Natural killer cell treated with Interleukin-12 subunit alpha and Interleukin-12 subunit beta and Interleukin-15 and Interleukin-18, amount 100 ng/mL, for 72 hours (primary cell): Measurements from ENCODE around the gene MRPS34. TPM values are rescaled to one million over a fixed set of nuclear protein-coding genes. Genes with fewer than 3 reads are reported as not detected.
A peak's percentile ranks its signal among the peaks of the same experiment; 100 is the strongest.

Experiments used
- ATAC-seq, 2 donors: fragments of 150-1000 bp; cut with Tn5 transposase in 1 of 2; sonication (Bioruptor Pico), chemical (Tn5 transposase) in 1 of 2; 2 replicates each; pipeline ENCODE4 v1.10.0; 2021
- DNase-seq: peaks from one replicate; pipeline ENCODE4 v3.0.0; 2022; ENCODE audit warnings: low spot score
- H3K27ac Mint-ChIP-seq, 2 donors: 1 replicate in 1 of 2; 2 replicates in 1 of 2; pipeline ENCODE4 v1.8.0; 2022; ENCODE audit warnings: mixed read lengths in 2 of 2, mild to moderate bottlenecking in 1 of 2, moderate library complexity in 1 of 2
- H3K27me3 Mint-ChIP-seq, 2 donors: 1 replicate in 1 of 2; 2 replicates in 1 of 2; pipeline ENCODE4 v1.8.0; 2022; ENCODE audit warnings: mixed read lengths in 2 of 2
- H3K36me3 Mint-ChIP-seq: one replicate; pipeline ENCODE4 v1.8.0; 2022; ENCODE audit warnings: mixed read lengths
- H3K4me1 Mint-ChIP-seq, 2 donors: 1 replicate in 1 of 2; 2 replicates in 1 of 2; pipeline ENCODE4 v1.8.0; 2022; ENCODE audit warnings: low read depth in 2 of 2, mixed read lengths in 2 of 2, mild to moderate bottlenecking in 1 of 2
- H3K4me3 Mint-ChIP-seq: one replicate; pipeline ENCODE4 v1.8.0; 2022; ENCODE audit warnings: mixed read lengths
- H3K9me3 Mint-ChIP-seq: 2 replicates; pipeline ENCODE4 v1.8.0; 2022; ENCODE audit warnings: mixed read lengths
- total RNA-seq, 2 donors: library from RNA; stranded (reverse); gene quantifications; one replicate each; pipeline ENCODE4 v1.2.3, GENCODE V29; 2022

MRPS34 gene
- total RNA-seq, 2 donors from 2014 or later = 98.1 to 192 TPM

DNA sequence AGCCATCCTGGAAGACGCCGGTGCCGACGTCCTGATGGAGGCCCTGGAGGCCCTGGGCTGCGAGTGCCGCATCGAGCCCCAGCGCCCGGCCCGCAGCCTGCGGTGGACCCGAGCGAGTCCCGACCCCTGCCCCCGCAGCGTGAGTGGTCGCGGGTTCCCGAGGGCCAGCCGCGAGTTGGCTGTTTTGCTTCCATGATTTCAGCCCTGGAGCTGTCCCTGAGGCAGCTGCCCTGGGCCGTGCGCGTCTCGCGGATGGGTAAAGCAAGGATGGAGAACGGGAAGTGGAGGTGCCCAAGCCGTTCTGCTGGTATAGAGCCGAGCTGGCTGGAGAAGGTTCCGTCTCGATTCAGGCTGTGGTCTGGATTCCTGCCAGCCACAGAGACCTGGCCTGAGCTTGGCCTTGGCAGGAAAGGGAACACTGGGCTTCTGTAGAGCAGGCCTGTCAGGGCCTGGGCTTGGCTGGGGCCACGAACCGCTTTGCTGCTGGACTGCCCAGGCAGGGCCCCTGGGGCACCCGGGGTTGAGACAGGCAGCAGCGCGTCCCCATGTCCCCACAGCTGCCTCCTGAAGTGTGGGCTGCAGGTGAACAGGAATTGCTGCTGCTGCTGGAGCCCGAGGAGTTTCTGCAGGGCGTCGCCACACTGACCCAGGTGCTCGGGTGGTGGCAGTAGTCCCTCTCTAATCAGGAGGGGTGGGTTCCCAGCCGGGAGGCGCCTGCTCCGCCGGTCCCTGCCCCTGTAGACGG is 941 bp upstream of the MRPS34 start:
- Mint-ChIP-seq H3K4me3 (peak overlapping the region; percentile 96), H3K9me3 (no peaks in the 10 kb centered on the region), H3K36me3 (peaks cover 6% of the 10 kb centered on the region), H3K27me3 (no peaks in the 10 kb centered on the region), H3K4me1 (peaks cover 8 to 12% of the 10 kb centered on the region in 2 donors), H3K27ac (peak overlapping the region in 1 of 2 donors; percentile 43)
- ATAC-seq (no peak), DNase-seq (no peak)

DNA sequence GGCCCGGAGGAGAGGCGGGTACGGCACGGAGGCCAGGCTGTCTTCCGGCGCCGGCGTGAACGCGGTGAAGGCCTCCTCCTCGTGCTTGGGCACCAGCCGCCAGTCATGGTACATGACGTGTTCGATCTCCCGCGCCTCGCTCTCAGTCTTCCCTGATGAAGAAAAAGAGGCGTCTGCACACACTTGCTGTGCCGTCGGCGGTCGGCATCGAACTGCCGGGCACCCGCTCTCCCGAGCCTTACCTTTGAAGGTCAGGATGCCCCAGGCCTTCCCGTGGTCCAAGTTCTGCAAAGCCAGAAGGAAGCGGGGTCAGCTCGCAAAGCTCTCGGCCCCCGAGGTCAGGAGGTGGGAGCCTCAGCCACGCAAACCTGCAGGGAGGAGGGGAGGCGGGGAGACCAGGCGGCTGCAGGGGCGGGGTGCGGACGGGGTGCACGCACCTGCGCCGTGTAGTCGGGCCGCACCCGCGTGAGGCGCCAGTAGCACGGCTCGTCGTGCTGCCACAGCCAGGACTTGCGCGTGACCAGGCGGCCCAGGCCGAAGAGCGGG is 499 bp downstream of the MRPS34 start, which contains the start of gene EME2:
TSS of gene EME2 (plus strand) at position 449 of the 546 bp plus-strand sequence. CDS start 418 bp downstream, outside the sequence.
- no peak for DNase-seq
- no peaks in the 10 kb centered on the region for H3K9me3 Mint-ChIP-seq
- peak within 1 kb of the TSS; percentile 96 for H3K4me3 Mint-ChIP-seq
- peaks cover 6% of the 10 kb centered on the region for H3K36me3 Mint-ChIP-seq
- no peaks in the 10 kb centered on the region for H3K27me3 Mint-ChIP-seq
- ATAC-seq = peak; percentile 5 to 37
- H3K27ac Mint-ChIP-seq = peak within 1 kb of the TSS; percentile 94 to 95
- peaks cover 11 to 12% of the 10 kb centered on the region in 2 donors for H3K4me1 Mint-ChIP-seq

DNA sequence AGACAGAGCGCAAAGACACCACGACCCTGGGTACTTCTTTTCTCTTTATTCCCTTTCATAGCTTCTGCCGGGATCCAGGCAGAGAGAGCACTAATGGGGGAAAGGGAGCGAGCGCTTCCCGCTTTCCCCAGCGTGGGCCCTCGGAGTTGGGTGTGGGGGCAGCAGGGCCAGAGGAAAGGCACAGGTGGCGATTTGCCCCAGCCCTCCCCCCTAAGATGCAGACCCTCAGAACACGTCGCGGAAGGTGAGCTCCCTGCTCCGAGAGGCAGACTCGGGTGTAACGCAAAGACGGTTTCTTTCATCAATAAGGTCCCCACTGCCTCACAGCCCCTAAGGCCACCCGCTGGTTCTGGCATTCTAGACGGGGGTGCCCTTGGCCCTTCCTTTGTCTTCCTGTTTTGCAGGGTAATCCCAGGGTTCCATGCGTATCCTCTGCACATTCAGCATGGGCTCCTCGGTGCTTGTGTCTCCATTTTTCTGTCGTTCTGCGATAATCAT is 1.0 kb downstream of the MRPS34 start:
- H3K9me3 Mint-ChIP-seq = no peaks in the 10 kb centered on the region
- peak overlapping the region; percentile 94 to 95 for H3K27ac Mint-ChIP-seq
- H3K4me1 Mint-ChIP-seq = peaks cover 11 to 12% of the 10 kb centered on the region in 2 donors
- DNase-seq (no peak), ATAC-seq (no peak)
- H3K4me3 Mint-ChIP-seq = peak overlapping the region; percentile 96
- no peaks in the 10 kb centered on the region for H3K27me3 Mint-ChIP-seq
- H3K36me3 Mint-ChIP-seq = peaks cover 6% of the 10 kb centered on the region

DNA sequence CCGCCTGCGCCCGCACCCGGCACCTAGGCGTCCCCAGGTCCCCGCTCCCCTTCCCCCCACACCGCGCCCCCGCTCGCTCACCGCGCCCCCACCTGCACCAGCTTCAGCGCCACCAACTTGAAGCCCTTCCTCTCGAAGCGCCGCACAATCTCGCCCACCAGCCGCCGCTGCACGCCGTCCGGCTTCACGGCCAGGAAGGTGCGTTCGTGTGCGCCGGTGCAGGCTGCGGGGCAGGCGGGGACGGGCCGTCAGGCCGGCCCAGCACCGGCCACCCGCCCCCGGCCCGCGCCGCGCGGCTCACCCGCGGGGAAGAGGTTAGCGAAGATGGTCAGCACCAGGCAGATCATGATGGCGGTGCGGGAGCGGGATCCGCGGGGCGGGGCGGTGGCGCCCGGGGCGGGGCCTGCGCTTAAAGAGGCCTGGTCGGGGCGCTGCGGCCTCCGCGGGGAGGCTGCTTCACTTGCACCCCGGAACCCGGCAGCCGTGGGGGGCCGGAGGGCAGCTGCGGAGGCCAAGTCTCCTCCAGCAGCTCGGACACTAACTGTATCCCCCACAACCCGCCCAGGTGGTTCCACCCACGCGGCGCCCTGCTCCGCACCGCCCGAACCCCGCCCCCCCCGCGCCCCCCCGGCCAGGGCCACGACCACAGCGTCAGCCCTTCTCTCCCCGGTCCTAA is 1.6 kb downstream of the MRPS34 start, which contains the start of gene NME3:
TSS of gene NME3 (minus strand) at position 356 of the 676 bp plus-strand sequence. CDS start at position 347, 9 bp downstream.
- Mint-ChIP-seq H3K36me3 (peaks cover 6% of the 10 kb centered on the region), H3K27me3 (no peaks in the 10 kb centered on the region), H3K4me3 (peak within 1 kb of the TSS; percentile 96), H3K4me1 (peaks cover 11 to 12% of the 10 kb centered on the region in 2 donors), H3K9me3 (no peaks in the 10 kb centered on the region), H3K27ac (peak within 1 kb of the TSS; percentile 94 to 95)
- peak; percentile 86 for DNase-seq
- ATAC-seq = peak; percentile 70 to 74

DNA sequence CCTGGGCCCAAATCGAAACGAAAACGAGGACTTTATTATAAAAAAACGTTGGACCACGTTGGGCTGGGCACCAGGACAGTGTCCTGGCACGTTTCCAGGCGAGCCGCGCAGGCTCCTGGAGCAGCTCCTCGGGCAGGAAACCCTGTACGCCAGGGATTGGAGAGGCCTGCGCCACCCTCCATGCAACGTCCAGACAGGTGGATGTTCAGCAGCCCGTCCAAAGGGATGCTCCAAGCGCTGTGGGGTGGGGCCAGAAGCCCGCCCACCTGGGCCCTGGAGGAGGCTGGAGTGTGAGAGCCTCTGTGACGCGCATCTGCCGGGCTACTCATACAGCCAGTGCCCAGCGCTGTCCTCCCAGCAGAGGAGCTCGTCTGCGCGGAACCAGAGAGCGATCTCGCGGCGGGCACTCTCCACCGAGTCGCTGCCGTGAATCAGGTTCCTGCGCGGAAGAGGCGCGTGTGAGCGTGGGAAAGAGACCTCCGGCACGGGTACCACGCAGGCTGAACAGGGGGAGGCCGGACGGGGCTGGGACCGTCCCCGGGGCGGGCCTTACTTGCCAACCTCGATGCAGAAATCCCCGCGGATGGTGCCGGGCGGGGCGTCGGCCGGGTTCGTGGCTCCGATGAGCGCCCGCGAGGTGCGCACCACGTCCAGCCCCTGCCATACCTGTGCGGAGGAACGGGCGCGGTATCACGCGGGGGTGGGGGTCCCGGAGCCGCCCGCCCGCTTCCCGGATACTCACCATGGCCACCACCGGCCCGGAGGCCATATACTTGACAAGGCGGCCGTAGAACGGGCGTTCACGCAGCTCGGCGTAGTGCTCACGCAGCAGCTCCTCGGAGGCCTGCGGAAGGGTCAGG is 2.4 kb downstream of the MRPS34 start:
- Mint-ChIP-seq H3K9me3 (no peaks in the 10 kb centered on the region), H3K4me1 (peaks cover 11 to 12% of the 10 kb centered on the region in 2 donors), H3K27me3 (no peaks in the 10 kb centered on the region), H3K36me3 (peaks cover 6% of the 10 kb centered on the region), H3K4me3 (peak overlapping the region; percentile 96), H3K27ac (peak overlapping the region in 1 of 2 donors; percentile 50)
- peak; percentile 41 to 64 for ATAC-seq
- peak; percentile 83 for DNase-seq

DNA sequence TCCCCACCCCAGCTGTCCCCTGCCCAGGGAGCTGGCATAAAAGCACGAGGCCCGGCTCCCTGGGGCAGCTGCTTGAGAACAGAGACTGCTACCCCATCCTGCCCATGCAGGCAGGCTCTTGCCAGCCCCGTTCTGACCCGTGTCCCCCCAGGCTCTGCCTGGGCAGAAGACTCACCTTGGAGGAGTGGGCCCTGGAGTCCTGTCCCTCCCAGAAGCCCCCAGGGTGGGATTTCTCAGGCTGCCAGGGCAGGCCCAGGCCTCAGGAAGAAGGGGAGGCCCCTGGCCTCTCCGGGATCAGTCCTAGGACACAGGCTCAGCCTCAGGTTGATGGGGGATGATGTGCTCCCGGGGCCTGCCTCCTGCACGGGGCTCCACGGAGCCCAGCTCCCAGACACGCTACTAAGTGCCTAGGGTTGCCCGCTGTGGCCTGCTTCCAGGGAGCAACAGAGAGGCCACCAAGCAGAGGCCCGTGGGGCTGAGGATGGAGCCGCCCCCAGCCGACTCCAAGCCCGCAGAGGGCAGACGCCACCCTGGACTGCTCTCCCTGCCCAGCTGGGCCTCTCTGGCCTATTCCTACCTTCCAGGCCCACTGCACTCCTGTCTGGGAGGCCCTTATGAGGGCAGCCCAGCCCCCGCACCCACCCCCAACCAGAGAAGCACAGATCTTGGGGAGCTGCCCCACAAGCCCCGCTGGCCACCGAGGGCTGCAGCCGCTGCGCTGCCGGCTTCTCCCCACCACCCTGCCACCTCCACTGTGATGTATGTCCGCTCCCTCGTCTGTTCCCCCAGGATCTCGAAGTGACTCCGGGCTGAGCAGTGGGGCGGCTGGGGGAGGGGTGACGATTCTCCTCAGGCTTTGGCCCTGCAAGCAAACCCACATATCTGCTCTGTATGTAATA is 3.3 kb downstream of the MRPS34 start:
- Mint-ChIP-seq H3K36me3 (peaks cover 6% of the 10 kb centered on the region), H3K4me3 (peak overlapping the region; percentile 96), H3K27ac (peak overlapping the region in 1 of 2 donors; percentile 50), H3K27me3 (no peaks in the 10 kb centered on the region), H3K4me1 (peaks cover 11 to 12% of the 10 kb centered on the region in 2 donors), H3K9me3 (no peaks in the 10 kb centered on the region)
- ATAC-seq (no peak), DNase-seq (no peak)

DNA sequence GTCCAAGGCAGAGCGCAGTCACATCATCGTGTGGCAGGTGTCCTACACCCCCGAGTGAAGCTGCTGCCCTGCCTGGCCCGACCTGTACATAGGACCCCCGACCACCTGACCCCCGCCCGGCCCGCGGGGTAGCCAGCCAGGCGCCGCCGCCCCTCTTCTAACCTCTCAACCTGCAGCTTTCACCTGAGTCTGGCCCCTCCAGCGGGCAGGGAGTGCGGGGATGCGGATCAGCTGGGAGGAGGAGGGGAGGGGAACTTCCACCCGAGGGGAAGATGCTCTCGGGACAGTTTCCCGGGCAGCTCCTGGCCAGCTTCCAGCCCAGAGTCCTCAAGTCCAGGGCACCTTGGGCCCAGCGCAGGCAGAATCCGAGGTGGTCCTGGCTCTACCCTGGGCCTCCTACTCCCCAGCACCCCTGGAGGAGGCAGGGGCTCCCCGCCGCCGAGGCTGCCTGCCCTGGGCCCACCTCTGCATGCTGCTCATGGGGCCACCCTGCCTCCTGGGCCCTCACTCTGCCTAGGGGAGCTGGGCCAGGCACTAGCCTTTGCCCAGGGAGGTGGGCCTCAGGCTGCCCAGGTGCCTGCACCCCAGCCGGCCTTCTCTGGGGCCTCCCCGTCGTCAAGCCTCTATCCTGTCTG is 4.0 kb downstream of the MRPS34 start:
- Mint-ChIP-seq H3K4me3 (no peak overlapping the region), H3K4me1 (peaks cover 11 to 12% of the 10 kb centered on the region in 2 donors), H3K9me3 (no peaks in the 10 kb centered on the region), H3K27ac (no peak overlapping the region), H3K36me3 (peaks cover 6% of the 10 kb centered on the region), H3K27me3 (no peaks in the 10 kb centered on the region)
- no peak for ATAC-seq
- no peak for DNase-seq

DNA sequence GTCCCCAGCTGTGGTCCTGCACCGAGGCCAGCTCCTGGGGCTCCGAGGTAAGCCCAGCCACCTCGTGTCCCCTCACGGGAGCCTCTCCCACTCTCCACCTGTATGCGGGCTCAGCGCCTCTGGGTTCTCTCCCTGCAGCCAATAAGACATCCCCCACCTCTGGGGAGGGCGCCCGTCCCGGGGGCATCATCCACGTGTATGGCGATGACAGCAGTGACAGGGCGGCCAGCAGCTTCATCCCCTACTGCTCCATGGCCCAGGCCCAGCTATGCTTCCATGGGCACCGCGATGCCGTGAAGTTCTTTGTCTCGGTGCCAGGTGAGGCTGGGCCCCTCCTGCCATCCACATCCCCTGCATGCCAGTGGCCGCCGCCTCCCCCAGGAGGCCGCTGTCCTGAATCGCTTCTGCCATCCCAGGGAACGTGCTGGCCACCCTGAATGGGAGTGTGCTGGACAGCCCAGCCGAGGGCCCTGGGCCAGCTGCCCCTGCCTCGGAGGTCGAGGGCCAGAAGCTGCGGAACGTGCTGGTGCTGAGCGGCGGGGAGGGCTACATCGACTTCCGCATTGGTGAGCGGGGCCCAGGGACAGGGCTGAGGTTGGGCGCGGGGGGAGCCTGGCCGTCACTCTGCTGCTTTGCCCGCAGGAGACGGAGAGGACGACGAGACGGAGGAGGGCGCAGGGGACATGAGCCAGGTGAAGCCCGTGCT is 4.7 kb downstream of the MRPS34 start:
- DNase-seq (no peak), ATAC-seq (no peak)
- no peaks in the 10 kb centered on the region for H3K9me3 Mint-ChIP-seq
- peaks cover 6% of the 10 kb centered on the region for H3K36me3 Mint-ChIP-seq
- no peaks in the 10 kb centered on the region for H3K27me3 Mint-ChIP-seq
- peaks cover 11 to 12% of the 10 kb centered on the region in 2 donors for H3K4me1 Mint-ChIP-seq
- H3K4me3 Mint-ChIP-seq = no peak overlapping the region
- no peak overlapping the region for H3K27ac Mint-ChIP-seq

DNA sequence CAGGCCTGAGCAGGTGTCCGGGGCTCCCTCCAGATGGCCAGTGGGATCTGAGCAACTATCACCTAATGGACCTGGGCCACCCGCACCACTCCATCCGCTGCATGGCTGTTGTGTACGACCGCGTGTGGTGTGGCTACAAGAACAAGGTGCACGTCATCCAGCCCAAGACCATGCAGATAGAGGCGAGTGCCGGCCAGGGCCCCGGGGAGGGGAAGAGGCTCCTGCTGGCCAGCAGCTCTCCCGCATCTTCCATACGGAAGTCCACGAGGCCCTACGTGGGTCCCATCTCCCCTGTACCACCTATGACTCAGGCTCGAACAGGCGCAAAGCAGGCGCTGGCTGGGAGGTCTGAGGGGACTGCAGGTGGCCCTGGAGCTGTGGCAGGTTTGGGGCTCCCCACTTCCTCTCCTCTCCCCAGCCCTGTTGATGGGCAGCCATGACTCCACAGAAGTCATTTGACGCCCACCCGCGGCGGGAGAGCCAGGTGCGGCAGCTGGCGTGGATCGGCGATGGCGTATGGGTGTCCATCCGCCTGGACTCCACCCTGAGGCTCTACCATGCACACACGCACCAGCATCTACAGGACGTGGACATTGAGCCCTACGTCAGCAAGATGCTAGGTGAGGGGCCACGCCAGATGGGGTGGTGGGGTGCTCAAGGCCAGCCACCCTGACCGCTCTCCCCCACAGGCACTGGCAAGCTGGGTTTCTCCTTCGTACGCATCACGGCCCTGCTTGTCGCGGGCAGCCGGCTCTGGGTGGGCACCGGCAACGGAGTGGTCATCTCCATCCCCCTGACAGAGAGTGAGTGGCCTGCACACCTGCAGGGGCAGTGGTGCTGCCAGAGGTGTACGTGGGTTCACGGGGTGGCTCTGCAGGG is 5.6 kb downstream of the MRPS34 start:
- DNase-seq (no peak), ATAC-seq (no peak)
- H3K27me3 Mint-ChIP-seq = no peaks in the 10 kb centered on the region
- H3K4me1 Mint-ChIP-seq = peaks cover 10 to 11% of the 10 kb centered on the region in 2 donors
- no peaks in the 10 kb centered on the region for H3K9me3 Mint-ChIP-seq
- H3K36me3 Mint-ChIP-seq = peaks cover 5% of the 10 kb centered on the region
- H3K27ac Mint-ChIP-seq = no peak overlapping the region
- H3K4me3 Mint-ChIP-seq = no peak overlapping the region

DNA sequence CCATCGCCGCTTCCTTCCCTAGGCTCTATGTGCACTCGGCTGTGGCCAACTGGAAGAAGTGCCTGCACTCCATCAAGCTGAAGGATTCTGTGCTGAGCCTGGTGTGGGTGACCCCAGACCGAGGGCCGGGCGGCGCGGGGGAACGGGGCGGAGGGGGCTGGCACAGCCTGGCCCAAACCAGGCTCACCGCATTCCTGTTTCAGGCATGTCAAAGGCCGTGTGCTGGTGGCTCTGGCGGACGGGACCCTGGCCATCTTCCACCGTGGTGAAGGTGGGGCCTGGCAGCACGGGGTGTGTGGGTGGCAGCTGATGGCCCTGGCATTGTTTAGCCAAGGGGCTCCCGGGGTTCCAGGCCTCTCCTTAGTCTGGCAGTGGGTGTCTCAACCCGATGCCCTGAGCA is 6.2 kb downstream of the MRPS34 start:
- ATAC-seq (no peak), DNase-seq (no peak)
- Mint-ChIP-seq H3K36me3 (no peaks in the 10 kb centered on the region), H3K27me3 (no peaks in the 10 kb centered on the region), H3K4me1 (peaks cover 3 to 5% of the 10 kb centered on the region in 2 donors), H3K27ac (no peak overlapping the region), H3K4me3 (no peak overlapping the region), H3K9me3 (no peaks in the 10 kb centered on the region)

DNA sequence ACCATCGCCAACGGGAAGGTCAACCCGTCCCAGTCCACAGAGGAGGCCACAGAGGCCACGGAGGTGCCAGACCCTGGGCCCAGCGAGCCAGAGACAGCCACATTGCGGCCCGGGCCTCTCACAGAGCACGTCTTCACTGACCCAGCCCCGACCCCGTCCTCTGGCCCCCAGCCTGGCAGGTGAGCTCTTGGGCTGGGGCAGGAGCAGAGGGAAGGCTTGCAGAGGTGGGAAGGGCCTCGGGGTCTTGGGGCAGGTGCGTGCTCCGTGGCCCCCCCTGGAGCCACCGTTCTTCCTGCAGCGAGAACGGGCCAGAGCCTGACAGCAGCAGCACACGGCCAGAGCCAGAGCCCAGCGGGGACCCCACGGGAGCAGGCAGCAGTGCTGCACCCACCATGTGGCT is 6.7 kb downstream of the MRPS34 start:
- H3K36me3 Mint-ChIP-seq = no peaks in the 10 kb centered on the region
- no peaks in the 10 kb centered on the region for H3K9me3 Mint-ChIP-seq
- H3K4me3 Mint-ChIP-seq = no peak overlapping the region
- H3K27me3 Mint-ChIP-seq = no peaks in the 10 kb centered on the region
- no peak for ATAC-seq
- H3K4me1 Mint-ChIP-seq = peaks cover 4 to 5% of the 10 kb centered on the region in 2 donors
- no peak overlapping the region for H3K27ac Mint-ChIP-seq
- DNase-seq = no peak
